SK-N-SH (cell line): ENCODE results near the gene NME9. TPM values are rescaled to one million over a fixed set of nuclear protein-coding genes. Genes with fewer than 3 reads are reported as not detected.

Source experiments
- CTCF ChIA-PET: fragments of 300-600, 350-600 bp; formaldehyde crosslinking; extraction: SDS; loops from one replicate; lab custom pipeline; 2021; lab: Yijun Ruan, JAX
- POLR2A ChIA-PET: fragments of 350-600 bp; sonication (Branson Sonifier 250); formaldehyde crosslinking; extraction: SDS; loops from one replicate; lab custom pipeline; 2020; ENCODE audit warnings: antibody characterized with exemption, inconsistent platforms; lab: Yijun Ruan, JAX
- DNase-seq: peaks from one replicate; pipeline ENCODE4 v3.0.0; 2012
- H2AFZ ChIP-seq: fragments of 200-600 bp; sonication (generic); 2 replicates; pipeline ENCODE4 v1.8.1; 2016; ENCODE audit warnings: antibody characterized with exemption, mild to moderate bottlenecking, low read depth
- H3F3A ChIP-seq: fragments of 200-600 bp; sonication (generic); replicated peaks from 2 replicates; pipeline ENCODE3; 2016; ENCODE audit warnings: antibody characterized with exemption, mild to moderate bottlenecking; ENCODE audit not compliant: insufficient read depth
- H3K27ac ChIP-seq, 2 experiments: fragments of 200-500 bp in 1 of 2; fragments of 200-600 bp in 1 of 2; sonication (Bioruptor generic) in 1 of 2; sonication (generic), shearing (Covaris generic) in 1 of 2; 2 replicates each; pipeline versions ENCODE4 v1.5.1 to v1.6.1; 2014 to 2016; ENCODE audit warnings: low read depth in 2 of 2, inconsistent platforms in 1 of 2, low read length in 1 of 2, mild to moderate bottlenecking in 1 of 2, mixed read lengths in 1 of 2
- H3K27me3 ChIP-seq: fragments of 200-600 bp; sonication (generic), shearing (Covaris generic); 2 replicates; pipeline ENCODE4 v1.6.1; 2016; ENCODE audit warnings: mixed run types; ENCODE audit not compliant: insufficient read depth
- H3K36me3 ChIP-seq, 2 experiments: fragments of 200-500 bp in 1 of 2; fragments of 200-600 bp in 1 of 2; sonication (Bioruptor generic) in 1 of 2; sonication (generic) in 1 of 2; replicated peaks in 1 of 2; 2 replicates each; pipeline versions ENCODE3 to v1.5.1; 2014 to 2016; ENCODE audit warnings: low read length in 1 of 2, mild to moderate bottlenecking in 1 of 2; ENCODE audit not compliant: insufficient read depth in 2 of 2, control insufficient read depth in 1 of 2
- H3K4me1 ChIP-seq, 2 experiments: fragments of 200-500 bp in 1 of 2; fragments of 200-600 bp in 1 of 2; sonication (Bioruptor generic) in 1 of 2; sonication (generic), shearing (Covaris generic) in 1 of 2; 2 replicates each; pipeline versions ENCODE4 v1.5.1 to v1.6.1; 2014 to 2016; ENCODE audit warnings: low read depth in 1 of 2, low read length in 1 of 2, mixed run types in 1 of 2; ENCODE audit not compliant: insufficient read depth in 2 of 2, control insufficient read depth in 1 of 2
- H3K4me2 ChIP-seq: fragments of 200-600 bp; sonication (generic), shearing (Covaris generic); 2 replicates; pipeline ENCODE4 v1.6.1; 2017; ENCODE audit warnings: mixed run types
- H3K4me3 ChIP-seq, 2 experiments: fragments of 200-500 bp in 1 of 2; fragments of 200-600 bp in 1 of 2; sonication (Bioruptor generic) in 1 of 2; sonication (generic), shearing (Covaris generic) in 1 of 2; 2 replicates each; pipeline versions ENCODE4 v1.5.1 to v1.8.1; 2014 to 2016; ENCODE audit warnings: low read depth in 2 of 2, inconsistent platforms in 1 of 2, low read length in 1 of 2, mild to moderate bottlenecking in 1 of 2, mixed read lengths in 1 of 2, moderate library complexity in 1 of 2
- H3K79me2 ChIP-seq: fragments of 200-600 bp; sonication (generic); 2 replicates; pipeline ENCODE4 v1.8.1; 2017; ENCODE audit warnings: mild to moderate bottlenecking; ENCODE audit not compliant: insufficient read depth
- H3K9ac ChIP-seq: fragments of 200-600 bp; sonication (generic); 2 replicates; pipeline ENCODE4 v1.6.1; 2017; ENCODE audit warnings: mixed run types
- H3K9me2 ChIP-seq: fragments of 200-600 bp; sonication (generic); 2 replicates; pipeline ENCODE4 v1.6.1; 2017; ENCODE audit warnings: mixed run types
- H3K9me3 ChIP-seq: fragments of 200-600 bp; sonication (generic); 2 replicates; pipeline ENCODE4 v1.6.1; 2017; ENCODE audit warnings: mixed run types, mild to moderate bottlenecking, moderate library complexity
- H4K20me1 ChIP-seq: fragments of 200-600 bp; sonication (generic); 2 replicates; pipeline ENCODE4 v1.6.1; 2017; ENCODE audit warnings: mild to moderate bottlenecking, mixed run types; ENCODE audit not compliant: insufficient read depth
- ELF1 ChIP-seq: IDR thresholded peaks from 2 replicates; pipeline ENCODE4 v1.4.0; 2012
- EP300 ChIP-seq, 2 experiments: IDR thresholded peaks; 2 replicates each; pipeline versions ENCODE4 v1.4.0 to v1.6.1; 2012; ENCODE audit warnings: borderline replicate concordance in 1 of 2, low read depth in 1 of 2, low read length in 1 of 2
- FOSL2 ChIP-seq: IDR thresholded peaks from 2 replicates; pipeline ENCODE4 v1.4.0; 2012; ENCODE audit warnings: low read depth, mild to moderate bottlenecking, moderate library complexity, borderline replicate concordance
- FOXM1 ChIP-seq: IDR thresholded peaks from 2 replicates; pipeline ENCODE4 v1.4.0; 2012; ENCODE audit warnings: low read depth, mild to moderate bottlenecking
- GABPA ChIP-seq: IDR thresholded peaks from 2 replicates; pipeline ENCODE4 v1.4.0; 2012; ENCODE audit warnings: low read depth, mild to moderate bottlenecking
- MXI1 ChIP-seq: IDR thresholded peaks from 2 replicates; pipeline ENCODE4 v1.6.1; 2012; ENCODE audit warnings: mild to moderate bottlenecking, low read depth, low read length, improper control_type of control experiment
- NRF1 ChIP-seq: IDR thresholded peaks from 2 replicates; pipeline ENCODE4 v1.6.1; 2012; ENCODE audit warnings: low read depth, mild to moderate bottlenecking, low read length
- RAD21 ChIP-seq: IDR thresholded peaks from 2 replicates; pipeline ENCODE4 v1.6.1; 2012; ENCODE audit warnings: mild to moderate bottlenecking, low read length
- RXRA ChIP-seq: IDR thresholded peaks from 2 replicates; pipeline ENCODE4 v1.4.0; 2012; ENCODE audit warnings: low read depth, mild to moderate bottlenecking, borderline replicate concordance
- SIN3A ChIP-seq: IDR thresholded peaks from 2 replicates; pipeline ENCODE4 v1.6.1; 2012; ENCODE audit warnings: low read depth, mild to moderate bottlenecking, low read length, moderate library complexity, borderline replicate concordance
- SMC3 ChIP-seq: IDR thresholded peaks from 2 replicates; pipeline ENCODE4 v1.6.1; 2012; ENCODE audit warnings: low read depth, low read length, improper control_type of control experiment
- TCF12 ChIP-seq: IDR thresholded peaks from 2 replicates; pipeline ENCODE4 v1.4.0; 2012
- WGBS: methylation state at CpG from one replicate; pipeline ENCODE4 v1.1.6; 2017; ENCODE audit warnings: low lambda C conversion rate; 5-methylcytosine and 5-hydroxymethylcytosine counted together
- polyA plus RNA-seq, 3 experiments: library from polyadenylated mRNA; depleted of rRNA; stranded (reverse); fragments of >200 nt; gene quantifications; 2 replicates each; pipeline ENCODE4 v1.2.3, GENCODE V29; 2012
- TF ChIP-seq, protein P1 (sequence below): fragments of 200-600 bp; sonication (generic); IDR thresholded peaks from 2 replicates; pipeline ENCODE4 v1.6.1; 2017; ENCODE audit warnings: antibody characterized with exemption, mild to moderate bottlenecking, moderate library complexity
- TF ChIP-seq, protein P2 (sequence below): IDR thresholded peaks from 2 replicates; pipeline ENCODE4 v1.4.0; 2012; ENCODE audit warnings: low read depth
- TF ChIP-seq, protein P3 (sequence below): IDR thresholded peaks from 2 replicates; pipeline ENCODE4; 2012
- TF ChIP-seq, protein P4 (sequence below): fragments of 150-350 bp; IDR thresholded peaks from 2 replicates; pipeline ENCODE4 v1.6.1; 2017; ENCODE audit warnings: antibody characterized with exemption, low read length, low read depth, borderline replicate concordance

The NME9 gene
- polyA plus RNA-seq, 1 of the 3 experiments (the other 2 are of a cell fraction): 0.43 TPM

DNA sequence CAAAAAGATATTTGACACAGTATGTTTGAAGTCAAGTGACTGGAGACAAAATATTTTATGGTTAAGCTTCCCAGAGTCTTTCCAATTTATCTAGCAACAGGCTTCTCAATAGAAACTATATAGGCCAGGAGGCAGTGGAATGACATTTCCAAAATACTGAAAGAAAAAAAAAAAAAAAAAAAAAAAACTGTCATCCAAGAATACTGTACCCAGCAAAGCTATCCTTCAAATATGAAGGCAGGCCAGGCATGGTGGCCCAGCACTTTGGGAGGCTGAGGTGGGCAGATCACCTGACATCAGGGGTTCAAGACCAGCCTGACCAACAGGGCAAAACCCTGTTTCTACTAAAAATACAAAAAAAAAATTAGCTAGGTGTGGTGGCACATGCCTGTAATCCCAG, 20.9 kb downstream of the NME9 start:
- TF ChIP-seq, protein P1, sequence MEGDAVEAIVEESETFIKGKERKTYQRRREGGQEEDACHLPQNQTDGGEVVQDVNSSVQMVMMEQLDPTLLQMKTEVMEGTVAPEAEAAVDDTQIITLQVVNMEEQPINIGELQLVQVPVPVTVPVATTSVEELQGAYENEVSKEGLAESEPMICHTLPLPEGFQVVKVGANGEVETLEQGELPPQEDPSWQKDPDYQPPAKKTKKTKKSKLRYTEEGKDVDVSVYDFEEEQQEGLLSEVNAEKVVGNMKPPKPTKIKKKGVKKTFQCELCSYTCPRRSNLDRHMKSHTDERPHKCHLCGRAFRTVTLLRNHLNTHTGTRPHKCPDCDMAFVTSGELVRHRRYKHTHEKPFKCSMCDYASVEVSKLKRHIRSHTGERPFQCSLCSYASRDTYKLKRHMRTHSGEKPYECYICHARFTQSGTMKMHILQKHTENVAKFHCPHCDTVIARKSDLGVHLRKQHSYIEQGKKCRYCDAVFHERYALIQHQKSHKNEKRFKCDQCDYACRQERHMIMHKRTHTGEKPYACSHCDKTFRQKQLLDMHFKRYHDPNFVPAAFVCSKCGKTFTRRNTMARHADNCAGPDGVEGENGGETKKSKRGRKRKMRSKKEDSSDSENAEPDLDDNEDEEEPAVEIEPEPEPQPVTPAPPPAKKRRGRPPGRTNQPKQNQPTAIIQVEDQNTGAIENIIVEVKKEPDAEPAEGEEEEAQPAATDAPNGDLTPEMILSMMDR: no peak
- TF ChIP-seq, protein P2, sequence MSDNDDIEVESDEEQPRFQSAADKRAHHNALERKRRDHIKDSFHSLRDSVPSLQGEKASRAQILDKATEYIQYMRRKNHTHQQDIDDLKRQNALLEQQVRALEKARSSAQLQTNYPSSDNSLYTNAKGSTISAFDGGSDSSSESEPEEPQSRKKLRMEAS: no peak
- TF ChIP-seq EP300 (IDR thresholded peaks at IDR 0.05; ENCODE audit: borderline replicate concordance in 1 of 2, low read depth in 1 of 2, low read length in 1 of 2) (no peak), MXI1 (no peak)
- CTCF ChIA-PET: no interaction called here
- H3K9ac ChIP-seq: no peak overlapping the region

DNA sequence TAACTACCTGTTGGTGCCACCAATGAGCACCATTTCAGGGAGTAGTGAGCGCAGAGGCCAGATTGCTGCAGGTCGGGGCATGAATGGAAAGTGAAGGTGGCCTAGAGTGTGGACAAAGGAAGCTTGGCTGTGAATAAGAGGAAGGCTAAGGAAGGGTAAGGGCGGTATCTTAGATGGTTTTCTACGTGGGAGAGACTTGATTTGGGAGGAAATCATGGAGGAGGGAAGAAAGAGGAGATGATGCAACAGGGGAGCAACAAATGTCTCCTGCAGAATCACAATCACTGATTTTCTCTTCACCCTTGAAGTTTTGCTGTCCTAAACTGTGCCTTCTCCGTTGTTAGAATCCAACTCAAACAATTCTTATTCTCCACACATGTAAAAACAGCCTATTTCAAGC, 21.8 kb downstream of the NME9 start:
- Histone ChIP-seq H3K27me3 (no peaks in the 10 kb centered on the region), H3K27ac (no peak overlapping the region)

More for the DNA sequence above, 20.9 kb downstream of the NME9 start:
- H3K36me3 ChIP-seq: no peaks in the 10 kb centered on the region
- H3K9me3 ChIP-seq: 0 out of 2 replicates have a peak, but pooled peaks cover 3% of the 10 kb centered on the region
- H3K27me3 ChIP-seq: no peaks in the 10 kb centered on the region
- H3K4me2 ChIP-seq: no peak overlapping the region
- POLR2A ChIA-PET: no interaction called here
- H3K4me3 ChIP-seq: no peak overlapping the region
- H3K79me2 ChIP-seq: no peaks in the 10 kb centered on the region
- no peaks in the 10 kb centered on the region for H4K20me1 ChIP-seq
- no peaks in the 10 kb centered on the region for H3F3A ChIP-seq
- H3K4me1 ChIP-seq: no peaks in the 10 kb centered on the region
- no peak for DNase-seq
- H3K27ac ChIP-seq: no peak overlapping the region
- no peak overlapping the region for H2AFZ ChIP-seq
- no peaks in the 10 kb centered on the region for H3K9me2 ChIP-seq

More for the DNA sequence above, 21.8 kb downstream of the NME9 start:
- H3K4me2 ChIP-seq: no peak overlapping the region
- no peak overlapping the region for H2AFZ ChIP-seq
- no peaks in the 10 kb centered on the region for H3K36me3 ChIP-seq
- H3F3A ChIP-seq: no peaks in the 10 kb centered on the region
- no peak overlapping the region for H3K9ac ChIP-seq
- no peak for TF ChIP-seq TCF12
- no peak for TF ChIP-seq SMC3
- TF ChIP-seq RXRA: no peak
- TF ChIP-seq, protein P1: no peak
- no peak for TF ChIP-seq FOXM1
- TF ChIP-seq EP300 (IDR thresholded peaks at IDR 0.05; ENCODE audit: borderline replicate concordance in 1 of 2, low read depth in 1 of 2, low read length in 1 of 2): no peak
- no peak for TF ChIP-seq RAD21
- no peak for TF ChIP-seq SIN3A
- TF ChIP-seq GABPA: no peak
- TF ChIP-seq, protein P3, sequence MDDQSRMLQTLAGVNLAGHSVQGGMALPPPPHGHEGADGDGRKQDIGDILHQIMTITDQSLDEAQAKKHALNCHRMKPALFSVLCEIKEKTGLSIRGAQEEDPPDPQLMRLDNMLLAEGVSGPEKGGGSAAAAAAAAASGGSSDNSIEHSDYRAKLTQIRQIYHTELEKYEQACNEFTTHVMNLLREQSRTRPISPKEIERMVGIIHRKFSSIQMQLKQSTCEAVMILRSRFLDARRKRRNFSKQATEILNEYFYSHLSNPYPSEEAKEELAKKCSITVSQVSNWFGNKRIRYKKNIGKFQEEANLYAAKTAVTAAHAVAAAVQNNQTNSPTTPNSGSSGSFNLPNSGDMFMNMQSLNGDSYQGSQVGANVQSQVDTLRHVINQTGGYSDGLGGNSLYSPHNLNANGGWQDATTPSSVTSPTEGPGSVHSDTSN: no peak
- no peak for TF ChIP-seq NRF1
- TF ChIP-seq, protein P4, sequence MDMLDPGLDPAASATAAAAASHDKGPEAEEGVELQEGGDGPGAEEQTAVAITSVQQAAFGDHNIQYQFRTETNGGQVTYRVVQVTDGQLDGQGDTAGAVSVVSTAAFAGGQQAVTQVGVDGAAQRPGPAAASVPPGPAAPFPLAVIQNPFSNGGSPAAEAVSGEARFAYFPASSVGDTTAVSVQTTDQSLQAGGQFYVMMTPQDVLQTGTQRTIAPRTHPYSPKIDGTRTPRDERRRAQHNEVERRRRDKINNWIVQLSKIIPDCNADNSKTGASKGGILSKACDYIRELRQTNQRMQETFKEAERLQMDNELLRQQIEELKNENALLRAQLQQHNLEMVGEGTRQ: no peak
- TF ChIP-seq ELF1: no peak
- TF ChIP-seq FOSL2: no peak
- DNase-seq: no peak
- no peaks in the 10 kb centered on the region for H4K20me1 ChIP-seq
- H3K9me2 ChIP-seq: no peaks in the 10 kb centered on the region
- no peaks in the 10 kb centered on the region for H3K79me2 ChIP-seq
- 0 out of 2 replicates have a peak, but pooled peaks cover 3% of the 10 kb centered on the region for H3K9me3 ChIP-seq
- CTCF ChIA-PET: no interaction called here
- H3K4me3 ChIP-seq: no peak overlapping the region
- H3K4me1 ChIP-seq: no peaks in the 10 kb centered on the region; a peak in 1 of 4 replicates
- POLR2A ChIA-PET: no interaction called here
- 45% methylated on average over 5 of the region's 5 CpGs for WGBS
